Left colon (tissue), 2 donors: ENCODE results near the gene MS4A4E. TPM values are rescaled to one million over a fixed set of nuclear protein-coding genes. Genes with fewer than 3 reads are reported as not detected.

Experiments used
- microRNA-seq, 2 donors: library from miRNA; unstranded; fragments of <30 nt; microRNA quantifications; one replicate each; pipeline versions ENCODE4 v1.1.0 to v1.2.0, GENCODE V29; 2020
- total RNA-seq, 2 donors: library from RNA; stranded (reverse); fragmentation: NEBNext Ultra II Directional; extraction: Animal tissue kit (Norgen Biotek cat#: 25700); gene quantifications; one replicate each; pipeline ENCODE4 v1.2.1, GENCODE V29; 2021
- donor health status: DM: no; HTN: no; CAD: no.
- donor health status: DM: yes; HTN: yes; CAD: no.

The MS4A4E gene
- total RNA-seq, 2 donors from 2014 or later = 1.1 to 3.0 TPM

Small RNAs within 50 kb of the gene (microRNA-seq; reads per million reads assigned to microRNA genes)
- 0 to 1.1 reads per million in 2 donors for gene MIR6503

Other genes with a start within 250 kb of the MS4A4E start
- not detected for gene OOSP4B, start 226.0 kb downstream of the MS4A4E start, total RNA-seq
- not detected for gene OOSP2, start 202.7 kb downstream of the MS4A4E start, total RNA-seq
- gene MS4A3, start 186.5 kb downstream of the MS4A4E start, total RNA-seq = not detected
- gene MS4A2, start 154.5 kb downstream of the MS4A4E start, total RNA-seq = 1 to 10 TPM in 1 of 2 donors, under 1 TPM in 1; 0.55 to 2.9 TPM
- 10 to 100 TPM; 20.2 to 57.3 TPM for gene MS4A6A, start 60.1 kb downstream of the MS4A4E start, total RNA-seq
- 10 to 100 TPM in 1 of 2 donors, 1 to 10 TPM in 1; 7.6 to 16.8 TPM for gene MS4A4A, start 37.5 kb upstream of the MS4A4E start, total RNA-seq
- not detected for gene MS4A6E, start 84.1 kb upstream of the MS4A4E start, total RNA-seq
- gene MS4A7, start 135.4 kb upstream of the MS4A4E start, total RNA-seq = 10 to 100 TPM in 1 of 2 donors, 1 to 10 TPM in 1; 9.8 to 38.3 TPM
- gene MS4A14, start 153.3 kb upstream of the MS4A4E start, total RNA-seq = 1 to 10 TPM in 1 of 2 donors, under 1 TPM in 1; 0.40 to 1.7 TPM
- gene MS4A5, start 186.4 kb upstream of the MS4A4E start, total RNA-seq = not detected
- gene MS4A1, start 212.7 kb upstream of the MS4A4E start, total RNA-seq = 1 to 10 TPM; 1.6 to 3.1 TPM
- gene MS4A12, start 249.6 kb upstream of the MS4A4E start, total RNA-seq = 100 to 1,000 TPM; 591 to 666 TPM